Measurements from ENCODE around the gene ACVR2A. TPM values are rescaled to one million over a fixed set of nuclear protein-coding genes. Genes with fewer than 3 reads are reported as not detected.

Gene ACVR2A
- total and polyA plus RNA-seq, 12 donors: 4.7 to 28.1 (median 8.5) TPM

GRCh38 chr2:147925886-147926285 lies 81.1 kb downstream of the ACVR2A start:
- no peak overlapping the region for H3K27ac ChIP-seq
- TF ChIP-seq POLR2A (IDR thresholded peaks at IDR 0.05): no peak
- no peak for TF ChIP-seq CTCF (IDR thresholded peaks at IDR 0.05)
- intact Hi-C loops (cut with DNase I): no loop called here
- H3K4me1 ChIP-seq (replicated peaks in 1 of 2): no peaks in the 10 kb centered on the region
- no peaks in the 10 kb centered on the region for H3K27me3 ChIP-seq
- H3K4me3 ChIP-seq: no peak overlapping the region
- H3K36me3 ChIP-seq (replicated peaks in 1 of 2): no peaks in the 10 kb centered on the region
- no peaks in the 10 kb centered on the region for H3K9me3 ChIP-seq (replicated peaks in 1 of 3)
- no peak for DNase-seq

- Histone ChIP-seq H3K27ac (no peak overlapping the region), H3K27me3 (no peaks in the 10 kb centered on the region), H3K4me3 (no peak overlapping the region), H3K9me3 (replicated peaks in 1 of 3) (no peaks in the 10 kb centered on the region), H3K36me3 (replicated peaks in 1 of 2) (no peaks in the 10 kb centered on the region), H3K4me1 (replicated peaks in 1 of 2) (no peaks in the 10 kb centered on the region)
- WGBS, 4 donors: 93 to 98% (median 95%) methylated on average over 4 of the region's 4 CpGs
- intact Hi-C loops (cut with DNase I): no loop called here
- no peak for DNase-seq
- TF ChIP-seq CTCF (IDR thresholded peaks at IDR 0.05) (no peak), POLR2A (IDR thresholded peaks at IDR 0.05) (no peak)
These were observed 82.3 kb downstream of the ACVR2A start for GRCh38 chr2:147927053-147927588.

DNA sequence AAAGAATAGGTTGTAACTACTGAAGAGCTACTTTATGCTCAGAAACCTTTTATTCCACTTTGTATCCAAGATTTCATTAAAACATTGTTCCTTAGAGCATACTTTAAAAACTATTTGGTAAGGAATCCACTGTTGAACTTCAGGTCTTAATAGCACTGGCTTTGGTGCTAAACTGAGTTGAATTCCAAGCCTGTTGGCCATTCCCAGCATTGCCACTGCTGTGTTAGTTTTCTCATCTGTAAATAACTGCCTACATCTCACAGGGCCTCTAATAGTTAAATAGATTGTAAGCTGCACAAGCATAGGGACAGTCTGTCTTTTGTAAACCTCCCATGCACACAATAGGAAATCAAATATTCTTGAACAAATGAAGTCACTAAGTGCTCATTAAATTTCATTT lies 89.1 kb downstream of the ACVR2A start:
- Histone ChIP-seq H3K4me1 (replicated peaks in 1 of 2) (no peaks in the 10 kb centered on the region), H3K27ac (no peak overlapping the region), H3K9me3 (replicated peaks in 1 of 3) (no peaks in the 10 kb centered on the region), H3K4me3 (no peak overlapping the region), H3K27me3 (no peaks in the 10 kb centered on the region), H3K36me3 (replicated peaks in 1 of 2) (no peaks in the 10 kb centered on the region)
- TF ChIP-seq POLR2A (IDR thresholded peaks at IDR 0.05) (no peak), CTCF (IDR thresholded peaks at IDR 0.05) (no peak)
- no peak for DNase-seq
- intact Hi-C loops (cut with DNase I): no loop called here

DNA sequence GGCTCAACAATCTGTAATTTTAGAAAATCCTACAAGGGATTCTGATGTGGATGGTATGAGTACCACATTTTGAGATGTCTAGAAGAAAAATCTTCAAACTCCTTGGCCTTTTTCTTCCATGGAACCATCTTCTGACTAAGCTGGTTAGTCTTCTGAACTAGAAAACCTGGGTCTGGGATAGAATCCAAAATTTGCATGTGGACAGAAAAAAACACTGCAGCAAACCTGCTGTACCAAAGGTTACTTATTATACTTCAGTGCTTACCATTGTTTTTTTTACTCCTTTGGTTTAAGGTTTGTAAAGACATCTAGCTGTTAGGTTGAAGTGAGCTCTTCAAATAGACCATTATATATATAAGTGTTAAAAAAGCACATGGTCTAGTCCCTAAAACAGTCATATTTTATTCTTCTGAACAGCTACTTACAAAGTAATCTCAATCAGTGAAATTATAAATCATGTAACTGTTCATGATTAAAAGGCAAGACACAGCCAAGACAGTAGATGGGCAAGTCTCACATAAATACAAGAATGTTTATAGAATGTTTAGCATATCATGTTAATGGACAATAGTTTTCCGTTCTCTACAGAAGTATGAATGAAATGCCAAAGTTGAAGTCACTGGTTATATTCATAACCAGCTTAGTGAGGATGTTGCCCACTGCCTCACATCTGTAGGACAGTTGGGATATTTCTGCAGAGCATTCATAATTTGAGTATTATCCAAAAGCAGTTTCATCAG lies 90.2 kb downstream of the ACVR2A start:
- Histone ChIP-seq H3K27ac (no peak overlapping the region), H3K9me3 (replicated peaks in 1 of 3) (no peaks in the 10 kb centered on the region), H3K27me3 (no peaks in the 10 kb centered on the region), H3K4me3 (no peak overlapping the region), H3K4me1 (replicated peaks in 1 of 2) (peaks cover 5 to 10% of the 10 kb centered on the region in 2 donors), H3K36me3 (replicated peaks in 1 of 2) (no peaks in the 10 kb centered on the region)
- WGBS, 4 donors: 76 to 88% (median 84%) methylated on average over 1 of the region's 1 CpG
- TF ChIP-seq POLR2A (IDR thresholded peaks at IDR 0.05): no peak
- no peak for TF ChIP-seq CTCF (IDR thresholded peaks at IDR 0.05)
- no peak for DNase-seq
- intact Hi-C loops (cut with DNase I): no loop called here
